ENCODE results near the gene IP6K3.

The IP6K3 gene

GRCh38 chr6:33720998-33721397 is 25.7 kb downstream of the IP6K3 start:
- peak overlapping the region; percentile 92 for H3K27ac ChIP-seq
- TF ChIP-seq CTCF (conservative IDR thresholded peaks at IDR 0.05), result no peak
- no peak for TF ChIP-seq ZFX (IDR thresholded peaks at IDR 0.05)

GRCh38 chr6:33719326-33719987 is 27.2 kb downstream of the IP6K3 start:
- TF ChIP-seq ZFX (IDR thresholded peaks at IDR 0.05), result no peak
- no peak for TF ChIP-seq CTCF (conservative IDR thresholded peaks at IDR 0.05)
- peak overlapping the region; percentile 92 for H3K27ac ChIP-seq

GRCh38 chr6:33718713-33719112 is 28.0 kb downstream of the IP6K3 start:
- H3K27ac ChIP-seq, result peak overlapping the region; percentile 92
- TF ChIP-seq CTCF (conservative IDR thresholded peaks at IDR 0.05) (no peak), ZFX (IDR thresholded peaks at IDR 0.05) (no peak)

GRCh38 chr6:33717934-33718455 is 28.7 kb downstream of the IP6K3 start:
- TF ChIP-seq ZFX (IDR thresholded peaks at IDR 0.05) (no peak), CTCF (conservative IDR thresholded peaks at IDR 0.05) (no peak)
- H3K27ac ChIP-seq, result peak overlapping the region; percentile 92

GRCh38 chr6:33716890-33717632 is 29.6 kb downstream of the IP6K3 start:
- TF ChIP-seq CTCF (conservative IDR thresholded peaks at IDR 0.05) (no peak), ZFX (IDR thresholded peaks at IDR 0.05) (no peak)
- peak overlapping the region; percentile 92 for H3K27ac ChIP-seq

- no peak for TF ChIP-seq CTCF (conservative IDR thresholded peaks at IDR 0.05)
- TF ChIP-seq ZFX (IDR thresholded peaks at IDR 0.05), result no peak
- H3K27ac ChIP-seq, result peak overlapping the region; percentile 92
Observed at GRCh38 chr6:33716379-33716778, 30.3 kb downstream of the IP6K3 start.

GRCh38 chr6:33714385-33715040 is 32.2 kb downstream of the IP6K3 start:
- peak overlapping the region; percentile 92 for H3K27ac ChIP-seq
- TF ChIP-seq ZFX (IDR thresholded peaks at IDR 0.05) (no peak), CTCF (conservative IDR thresholded peaks at IDR 0.05) (no peak)

All from C4-2B (cell line).